ENCODE results near the gene NCAM2. TPM values are rescaled to one million over a fixed set of nuclear protein-coding genes. Genes with fewer than 3 reads are reported as not detected.

The NCAM2 gene
- total RNA-seq, 4 donors from 2014 or later = 3.2 to 9.1 (median 4.6) TPM

- Histone ChIP-seq H3K4me3 (no peak overlapping the region), H3K27me3 (no peaks in the 10 kb centered on the region), H3K4me1 (no peaks in the 10 kb centered on the region), H3K9me3 (no peaks in the 10 kb centered on the region), H3K36me3 (no peaks in the 10 kb centered on the region), H3K27ac (no peak overlapping the region)
- 67 to 70% methylated on average over 1 of the region's 1 CpG for WGBS, 2 donors (ENCODE audit: low coverage in 1 of 2)
- no peak for ATAC-seq
- TF ChIP-seq POLR2AphosphoS5 (IDR thresholded peaks at IDR 0.05) (no peak), EP300 (IDR thresholded peaks at IDR 0.05) (no peak), CTCF (IDR thresholded peaks at IDR 0.05) (no peak), POLR2A (IDR thresholded peaks at IDR 0.05) (no peak)
Observed at GRCh38 chr21:21373969-21374368, 375.8 kb downstream of the NCAM2 start.

- Histone ChIP-seq H3K9me3 (no peaks in the 10 kb centered on the region), H3K36me3 (no peaks in the 10 kb centered on the region), H3K27ac (no peak overlapping the region), H3K27me3 (no peaks in the 10 kb centered on the region), H3K4me3 (no peak overlapping the region), H3K4me1 (no peaks in the 10 kb centered on the region)
- TF ChIP-seq POLR2AphosphoS5 (IDR thresholded peaks at IDR 0.05) (no peak), EP300 (IDR thresholded peaks at IDR 0.05) (no peak)
- ATAC-seq = no peak
- WGBS, 2 donors (ENCODE audit: low coverage in 1 of 2) = 79 to 82% methylated on average over 2 to 3 of the region's 3 CpGs
Observed at GRCh38 chr21:21383126-21383525, 384.9 kb downstream of the NCAM2 start.

DNA sequence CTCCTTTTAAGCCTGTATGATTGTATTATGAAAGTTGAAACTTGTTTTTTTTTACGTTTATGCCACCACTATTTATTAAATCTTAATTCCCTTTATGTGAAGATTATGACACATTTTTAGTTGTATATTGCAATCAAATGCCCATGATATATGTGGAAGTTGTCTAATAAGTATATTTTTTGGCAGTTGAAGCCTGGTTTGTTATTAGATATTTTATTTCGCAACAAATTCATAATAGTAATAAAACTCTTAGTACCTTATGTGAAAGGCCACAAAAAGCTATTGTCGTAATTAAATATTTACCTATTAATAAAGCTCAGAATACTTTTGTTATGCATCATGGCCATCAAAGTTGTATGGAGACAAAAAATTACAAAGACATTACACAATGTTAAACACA, 386.8 kb downstream of the NCAM2 start:
- Histone ChIP-seq H3K36me3 (no peaks in the 10 kb centered on the region), H3K27ac (no peak overlapping the region), H3K27me3 (no peaks in the 10 kb centered on the region), H3K4me1 (no peaks in the 10 kb centered on the region), H3K9me3 (no peaks in the 10 kb centered on the region), H3K4me3 (no peak overlapping the region)
- ATAC-seq = no peak
- 80 to 85% methylated on average over 3 of the region's 3 CpGs for WGBS, 2 donors (ENCODE audit: low coverage in 1 of 2)
- TF ChIP-seq POLR2A (IDR thresholded peaks at IDR 0.05) (no peak), CTCF (IDR thresholded peaks at IDR 0.05) (no peak), EP300 (IDR thresholded peaks at IDR 0.05) (no peak), POLR2AphosphoS5 (IDR thresholded peaks at IDR 0.05) (no peak)

DNA sequence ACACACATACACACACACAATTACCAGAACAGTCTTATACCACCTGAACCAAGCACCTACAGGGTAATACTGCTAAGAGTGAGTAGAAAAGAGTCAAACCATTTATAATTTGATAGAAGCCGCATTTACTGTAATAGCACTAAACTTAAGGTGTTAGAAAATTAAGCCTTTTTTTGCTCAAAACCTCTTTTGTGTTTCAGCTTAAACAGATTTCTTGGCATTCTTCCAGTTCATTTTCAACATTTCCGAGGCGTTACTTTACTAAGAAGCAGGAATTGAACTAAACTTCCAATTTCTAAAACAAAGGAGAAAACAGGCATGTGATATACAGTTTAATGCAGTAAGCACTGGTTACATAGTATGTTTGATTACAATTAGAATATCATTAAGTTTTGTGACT, 387.2 kb downstream of the NCAM2 start:
- Histone ChIP-seq H3K27me3 (no peaks in the 10 kb centered on the region), H3K27ac (no peak overlapping the region), H3K36me3 (no peaks in the 10 kb centered on the region), H3K4me1 (no peaks in the 10 kb centered on the region), H3K9me3 (no peaks in the 10 kb centered on the region), H3K4me3 (no peak overlapping the region)
- TF ChIP-seq EP300 (IDR thresholded peaks at IDR 0.05) = no peak
- no peak for TF ChIP-seq CTCF (IDR thresholded peaks at IDR 0.05)
- TF ChIP-seq POLR2AphosphoS5 (IDR thresholded peaks at IDR 0.05) = no peak
- no peak for TF ChIP-seq POLR2A (IDR thresholded peaks at IDR 0.05)
- ATAC-seq = no peak
- 46 to 52% methylated on average over 3 of the region's 3 CpGs for WGBS, 2 donors (ENCODE audit: low coverage in 1 of 2)

DNA sequence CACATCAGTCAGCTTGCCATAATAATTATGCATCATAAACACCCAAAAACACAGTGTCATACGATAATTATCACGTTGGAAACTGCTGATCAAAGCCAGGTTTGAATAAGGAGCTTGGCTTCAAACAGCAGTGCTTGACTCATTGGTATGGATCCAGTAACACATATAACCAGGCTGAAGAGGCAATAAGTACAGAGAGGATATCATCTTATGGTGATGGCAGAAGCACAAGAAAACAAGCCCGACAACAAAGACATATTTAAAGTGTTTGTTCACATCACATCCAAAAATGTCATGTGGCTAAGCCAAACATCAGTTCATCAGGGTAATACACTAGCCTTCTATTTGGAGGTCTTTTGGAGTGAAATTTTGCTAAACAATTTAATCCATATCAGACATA, 389.7 kb downstream of the NCAM2 start:
- Histone ChIP-seq H3K36me3 (no peaks in the 10 kb centered on the region), H3K27me3 (no peaks in the 10 kb centered on the region), H3K4me1 (no peaks in the 10 kb centered on the region), H3K27ac (no peak overlapping the region), H3K9me3 (no peaks in the 10 kb centered on the region), H3K4me3 (no peak overlapping the region)
- TF ChIP-seq POLR2AphosphoS5 (IDR thresholded peaks at IDR 0.05) (no peak), POLR2A (IDR thresholded peaks at IDR 0.05) (no peak), EP300 (IDR thresholded peaks at IDR 0.05) (no peak)
- 52 to 100% methylated on average over 1 to 3 of the region's 3 CpGs for WGBS, 2 donors (ENCODE audit: low coverage in 1 of 2)
- ATAC-seq = no peak

GRCh38 chr21:21394064-21394463, 395.9 kb downstream of the NCAM2 start:
- ATAC-seq = no peak
- H3K9me3 ChIP-seq = peaks cover 0 to 13% (median 0%) of the 10 kb centered on the region in 3 donors
- no peaks in the 10 kb centered on the region for H3K36me3 ChIP-seq
- no peak overlapping the region for H3K4me3 ChIP-seq
- TF ChIP-seq POLR2A (IDR thresholded peaks at IDR 0.05) (no peak), POLR2AphosphoS5 (IDR thresholded peaks at IDR 0.05) (no peak), CTCF (IDR thresholded peaks at IDR 0.05) (no peak), EP300 (IDR thresholded peaks at IDR 0.05) (no peak)
- no peaks in the 10 kb centered on the region for H3K4me1 ChIP-seq
- no peak overlapping the region for H3K27ac ChIP-seq
- H3K27me3 ChIP-seq = no peaks in the 10 kb centered on the region
